GM12891 (cell line): ENCODE measurements around the gene SMYD4.

Experiments
- PAX5 ChIP-seq: IDR thresholded peaks from 2 replicates; pipeline ENCODE4 v1.6.1; 2011; ENCODE audit warnings: low read length, moderate library complexity, mild to moderate bottlenecking; ENCODE audit not compliant: insufficient read depth, severe bottlenecking
- POLR2A ChIP-seq: IDR thresholded peaks from 2 replicates; pipeline ENCODE4 v1.6.1; 2011; ENCODE audit warnings: low read depth, low read length, control low read depth
- POLR2AphosphoS5 ChIP-seq: IDR thresholded peaks from 2 replicates; pipeline ENCODE4 v1.6.1; 2011; ENCODE audit warnings: low read depth, low read length, control low read depth
- POU2F2 ChIP-seq: IDR thresholded peaks from 2 replicates; pipeline ENCODE4 v1.6.1; 2011; ENCODE audit warnings: low read depth, mild to moderate bottlenecking, control low read depth, low read length, moderate library complexity
- SPI1 ChIP-seq: IDR thresholded peaks from 2 replicates; pipeline ENCODE4 v1.6.1; 2011; ENCODE audit warnings: low read depth, low read length, control low read depth
- TAF1 ChIP-seq: IDR thresholded peaks from 2 replicates; pipeline ENCODE4 v1.6.1; 2011; ENCODE audit warnings: low read depth, low read length, control low read depth

DNA sequence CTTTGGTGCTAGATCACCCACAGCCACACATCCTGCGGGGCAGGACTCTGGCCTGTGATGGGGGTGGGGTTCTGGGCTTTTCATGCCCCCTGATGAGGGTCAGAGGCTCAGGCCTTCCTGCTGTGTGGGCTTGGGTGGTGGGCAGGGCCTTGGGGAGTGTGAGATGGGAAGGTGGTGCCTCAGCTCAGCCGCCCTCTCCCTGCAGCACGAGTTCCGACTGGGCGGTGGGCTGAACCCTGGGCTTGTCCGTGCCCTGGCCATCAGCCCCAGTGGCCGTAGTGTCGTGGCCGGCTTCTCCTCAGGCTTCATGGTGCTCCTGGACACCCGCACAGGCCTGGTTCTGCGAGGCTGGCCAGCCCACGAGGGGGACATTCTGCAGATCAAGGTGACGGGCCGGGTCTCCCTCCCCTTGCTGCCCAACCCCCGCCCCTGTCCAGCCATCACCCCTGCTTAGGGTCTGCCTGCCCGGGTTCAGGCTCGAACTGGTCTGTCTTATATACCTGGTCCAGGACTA is 93.8 kb downstream of the SMYD4 start:
- no peak for TF ChIP-seq POLR2A
- TF ChIP-seq POLR2AphosphoS5, result no peak
- no peak for TF ChIP-seq TAF1
- TF ChIP-seq POU2F2, result no peak
- no peak for TF ChIP-seq PAX5
- TF ChIP-seq SPI1, result no peak
